COLO668 (cell line): ENCODE measurements around the gene PLXNA1.

Experiments
- DNase-seq: peaks from one replicate; lab custom pipeline; 2025; ENCODE audit not compliant: unreplicated experiment; lab: John Stamatoyannopoulos, UW

Gene PLXNA1

DNA sequence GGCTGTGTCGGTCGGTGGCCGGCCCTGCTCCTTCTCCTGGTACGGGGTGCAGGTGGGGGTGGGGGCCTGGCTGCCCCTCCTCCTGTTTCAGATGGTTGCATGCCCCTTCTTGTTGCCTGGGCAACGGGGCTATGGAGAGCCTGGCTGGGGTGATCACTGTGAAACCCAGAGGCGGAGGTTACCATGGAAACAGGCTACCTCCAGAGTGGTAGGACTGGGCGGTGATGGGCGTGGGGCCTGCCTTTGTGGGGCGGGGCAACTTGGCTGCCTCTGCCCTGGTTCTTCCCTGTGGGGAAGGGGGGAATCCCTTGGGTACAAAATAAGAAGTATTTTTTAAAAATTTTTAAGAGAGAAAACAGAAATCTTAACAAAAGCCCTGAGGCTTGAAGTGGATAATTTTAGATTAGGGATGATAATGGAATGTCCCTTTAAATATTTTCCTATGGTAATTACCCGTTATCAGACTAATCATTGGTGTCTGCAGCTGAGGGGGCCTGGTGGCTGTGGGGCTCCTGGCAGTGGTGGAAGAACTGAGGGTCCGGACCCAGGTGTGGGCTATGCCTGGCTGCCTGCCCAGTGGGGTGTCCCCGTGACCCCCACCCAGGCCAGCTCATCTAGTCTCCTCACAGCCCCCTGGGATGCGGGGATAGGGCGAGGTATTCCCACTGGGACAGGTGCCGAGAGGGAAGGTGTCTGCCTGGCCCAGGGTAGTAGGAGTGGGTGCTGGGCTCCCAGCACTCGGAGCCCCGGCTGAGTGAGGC, 32.5 kb downstream of the PLXNA1 start:
- DNase-seq = no peak

DNA sequence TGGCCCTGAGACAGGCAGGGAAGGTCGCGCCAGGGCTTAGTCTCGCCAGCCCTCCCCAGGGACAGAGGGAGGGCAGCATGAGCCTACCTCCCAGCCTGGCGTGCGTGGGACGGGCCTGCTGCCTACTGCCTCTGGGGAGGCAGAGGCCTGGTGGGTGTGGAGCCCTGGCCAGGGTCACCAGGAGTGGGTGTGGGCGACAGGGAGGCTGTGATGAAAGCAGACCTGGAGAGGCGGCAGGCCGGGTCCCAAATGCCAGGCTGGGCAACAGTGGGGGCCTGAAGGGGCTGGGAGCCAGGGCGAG, 33.1 kb downstream of the PLXNA1 start:
- DNase-seq = no peak

- DNase-seq = no peak
Measured at GRCh38 chr3:127016461-127016860, 33.5 kb downstream of the PLXNA1 start.

DNA sequence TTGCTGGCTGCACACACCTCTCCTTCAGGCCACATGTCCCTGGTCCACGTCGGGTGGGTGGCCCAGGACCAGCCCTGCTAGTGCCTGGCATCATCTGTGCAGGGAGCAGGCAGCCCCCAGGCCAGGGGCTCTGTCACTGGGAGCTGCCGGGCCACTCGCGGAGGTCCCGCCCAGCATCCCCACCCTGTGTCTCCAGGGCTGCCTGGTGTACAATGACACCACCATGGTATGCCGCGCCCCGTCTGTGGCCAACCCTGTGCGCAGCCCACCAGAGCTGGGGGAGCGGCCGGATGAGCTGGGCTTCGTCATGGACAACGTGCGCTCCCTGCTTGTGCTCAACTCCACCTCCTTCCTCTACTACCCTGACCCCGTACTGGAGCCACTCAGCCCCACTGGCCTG, 34.3 kb downstream of the PLXNA1 start:
- DNase-seq = no peak

DNA sequence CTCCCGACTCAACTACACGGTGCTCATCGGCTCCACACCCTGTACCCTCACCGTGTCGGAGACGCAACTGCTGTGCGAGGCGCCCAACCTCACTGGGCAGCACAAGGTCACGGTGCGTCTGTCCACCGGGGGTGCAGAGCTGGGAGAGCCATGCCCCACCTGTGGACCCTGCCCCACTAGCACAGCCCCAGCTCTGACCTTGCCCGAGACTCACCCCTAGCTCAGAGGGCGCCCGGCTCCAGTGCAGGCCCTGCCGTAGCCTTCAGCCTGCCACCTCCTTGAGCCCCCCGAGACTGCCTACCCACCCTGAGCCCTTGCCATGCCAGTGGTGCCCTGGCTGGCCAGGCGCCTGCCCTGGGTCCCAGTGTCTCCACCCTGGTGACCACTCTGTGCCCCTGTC, 34.9 kb downstream of the PLXNA1 start:
- no peak for DNase-seq

GRCh38 chr3:127018306-127018828, 35.5 kb downstream of the PLXNA1 start:
- no peak for DNase-seq

DNA sequence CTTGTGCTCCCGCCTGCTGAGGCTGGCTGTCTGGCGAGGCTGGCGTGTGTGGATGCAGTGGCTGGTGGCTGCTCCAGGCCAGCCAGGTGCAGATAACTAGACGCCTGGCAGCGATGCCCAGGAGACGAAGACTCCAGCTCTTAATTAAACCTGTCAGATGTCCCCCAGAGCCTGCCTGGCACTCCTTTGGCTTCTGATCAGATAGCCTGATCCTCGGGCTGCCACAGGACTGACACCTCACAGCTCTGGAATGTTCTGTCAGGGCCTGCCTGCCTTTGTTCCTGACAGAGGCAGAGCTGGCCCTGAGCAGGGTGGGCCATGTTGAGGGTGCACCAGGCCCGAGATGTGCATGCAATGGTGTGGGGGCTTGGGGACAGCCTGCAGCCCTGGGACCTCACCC, 36.5 kb downstream of the PLXNA1 start:
- DNase-seq = no peak

DNA sequence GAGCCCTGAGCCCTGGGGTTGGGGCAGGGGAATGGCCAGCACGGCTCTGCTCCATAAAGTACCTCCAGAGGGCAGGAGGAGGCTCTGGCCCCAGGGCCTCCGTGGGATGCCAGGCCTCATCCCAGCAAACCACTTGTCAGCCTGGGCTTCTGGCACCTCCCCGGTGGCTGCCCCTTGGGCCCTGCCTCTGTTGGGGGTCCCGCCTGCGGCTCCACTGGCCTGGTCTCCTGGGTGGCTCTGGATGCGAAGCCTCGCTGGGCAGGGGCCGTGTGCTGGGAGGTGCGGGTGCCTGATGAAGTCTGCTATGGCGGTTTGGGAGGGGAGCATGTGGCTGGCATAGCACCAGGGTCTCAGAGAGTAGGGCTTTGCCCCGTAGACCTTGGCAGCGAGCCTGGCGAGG, 37.6 kb downstream of the PLXNA1 start:
- no peak for DNase-seq

GRCh38 chr3:127022849-127023248, 39.9 kb downstream of the PLXNA1 start:
- DNase-seq = no peak

DNA sequence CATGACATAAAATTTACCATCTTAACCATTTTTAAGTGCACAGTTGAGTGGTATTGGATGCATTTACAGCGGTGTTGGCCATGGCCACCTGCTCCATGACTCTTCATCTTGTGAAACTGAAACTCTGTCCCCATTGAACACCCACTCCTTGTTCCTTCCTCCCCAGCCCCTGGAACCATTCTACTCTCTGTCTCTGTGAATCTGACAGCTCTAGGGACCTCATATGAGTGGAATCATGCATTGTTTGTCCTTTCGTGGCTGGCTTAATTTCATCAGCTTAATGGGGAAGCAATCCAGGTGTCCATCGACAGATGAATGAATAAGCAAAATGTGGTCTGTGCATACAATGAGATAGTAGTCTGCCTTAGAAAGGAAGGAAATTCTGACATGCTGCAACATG, 42.5 kb downstream of the PLXNA1 start:
- DNase-seq = no peak

DNA sequence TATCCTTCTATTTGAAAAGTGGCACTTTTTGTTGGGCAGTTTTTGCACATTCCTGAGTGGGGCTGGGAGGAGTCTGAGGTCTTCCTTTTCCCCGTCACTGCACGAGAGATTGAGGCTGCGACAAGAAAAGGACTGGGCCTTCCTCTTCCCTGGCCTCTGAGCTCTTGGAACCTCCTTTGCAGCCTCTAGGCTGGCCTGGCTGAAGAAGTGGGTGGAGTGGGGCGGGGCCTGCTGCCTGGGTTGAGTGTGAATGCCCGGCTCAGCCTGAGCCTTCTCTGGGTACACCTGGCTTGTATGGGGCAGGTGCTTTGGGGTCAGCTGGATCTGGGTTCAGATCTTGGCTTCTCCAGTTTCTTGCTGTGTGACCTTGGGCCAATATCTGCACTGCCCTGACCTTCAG, 43.1 kb downstream of the PLXNA1 start:
- no peak for DNase-seq

- DNase-seq = no peak
Measured at GRCh38 chr3:127026661-127027060, 43.7 kb downstream of the PLXNA1 start.

DNA sequence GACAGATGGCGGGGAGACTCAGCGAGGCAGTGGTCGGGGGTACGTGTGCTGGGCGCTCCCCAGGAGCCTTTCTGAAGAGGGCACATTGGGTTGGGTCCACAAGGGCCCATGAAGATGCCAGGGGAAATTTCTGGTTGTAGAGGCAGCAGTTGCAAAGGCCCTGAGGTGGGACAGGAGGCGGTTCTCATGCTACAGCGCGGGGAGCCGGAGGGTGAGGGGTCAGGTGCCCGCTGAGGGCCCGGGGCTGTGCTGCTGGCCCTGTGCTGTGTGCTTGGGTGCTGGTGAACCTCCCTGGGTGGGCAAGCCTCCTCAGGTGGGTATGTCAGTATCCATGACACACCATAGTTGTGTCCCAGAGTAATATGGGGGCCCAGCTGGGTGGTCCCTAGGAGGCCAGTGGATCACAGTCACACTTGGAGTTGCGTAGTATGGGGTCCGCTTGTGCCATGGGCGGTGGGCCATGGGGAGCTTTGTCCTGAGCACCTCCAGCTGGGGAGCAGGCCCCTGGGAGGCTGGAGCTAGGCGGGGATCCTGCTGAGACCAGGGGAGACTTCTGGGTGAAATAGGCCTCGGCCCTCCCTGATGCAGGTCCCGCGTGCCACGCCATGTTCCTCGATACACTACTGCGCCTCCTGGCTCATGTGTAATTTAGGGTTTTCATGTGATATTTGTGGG, 44.3 kb downstream of the PLXNA1 start:
- no peak for DNase-seq

- DNase-seq = no peak
Measured at GRCh38 chr3:127027811-127028548, 45.1 kb downstream of the PLXNA1 start.

- DNase-seq = no peak
Measured at GRCh38 chr3:127028781-127029657, 46.1 kb downstream of the PLXNA1 start.

- DNase-seq = no peak
Measured at GRCh38 chr3:127029658-127030507, 47.0 kb downstream of the PLXNA1 start.

- DNase-seq = no peak
Measured at GRCh38 chr3:127030508-127031412, 47.8 kb downstream of the PLXNA1 start.

DNA sequence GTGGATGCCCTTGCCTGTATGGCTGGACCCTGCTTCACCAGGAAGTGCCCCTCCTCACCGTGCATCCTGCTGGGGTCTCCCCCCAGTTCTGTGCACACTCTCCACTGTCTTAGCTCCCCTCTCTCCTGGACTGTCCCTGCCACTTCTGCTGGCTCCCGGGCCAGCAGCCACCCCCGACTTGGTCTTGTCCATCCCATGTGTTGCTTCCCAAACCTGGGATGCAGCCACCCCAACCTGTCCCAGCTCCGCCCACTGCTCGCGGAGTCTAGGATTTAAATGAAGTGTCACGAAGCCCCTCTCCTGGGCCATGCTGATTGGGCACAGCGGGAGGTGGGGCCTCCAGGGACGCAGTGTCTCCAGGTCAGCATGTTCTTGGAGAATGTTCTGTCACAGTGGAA, 48.5 kb downstream of the PLXNA1 start:
- DNase-seq = no peak

DNA sequence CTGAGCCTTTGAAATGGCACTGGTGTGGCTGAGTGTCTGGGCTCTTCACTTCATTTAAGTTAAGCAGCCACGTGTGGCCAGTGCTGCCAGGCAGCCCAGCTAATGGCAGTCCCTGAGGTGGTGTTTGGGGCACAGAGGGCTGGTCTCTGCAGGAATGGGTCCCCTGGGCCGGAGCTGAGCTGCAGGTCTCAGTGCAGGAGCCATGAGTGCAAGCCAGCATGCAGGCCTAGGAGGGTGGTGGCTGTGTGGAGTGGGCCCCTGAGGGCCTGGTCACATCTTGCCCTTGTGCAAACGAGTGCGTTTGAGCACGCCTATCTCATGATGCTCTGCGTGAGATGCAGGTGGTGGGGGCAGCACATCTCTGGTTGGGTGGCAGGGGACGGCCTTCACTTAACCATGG, 48.9 kb downstream of the PLXNA1 start:
- no peak for DNase-seq
